ENCODE measurements around the gene OR8G5.

Gene OR8G5, protein sequence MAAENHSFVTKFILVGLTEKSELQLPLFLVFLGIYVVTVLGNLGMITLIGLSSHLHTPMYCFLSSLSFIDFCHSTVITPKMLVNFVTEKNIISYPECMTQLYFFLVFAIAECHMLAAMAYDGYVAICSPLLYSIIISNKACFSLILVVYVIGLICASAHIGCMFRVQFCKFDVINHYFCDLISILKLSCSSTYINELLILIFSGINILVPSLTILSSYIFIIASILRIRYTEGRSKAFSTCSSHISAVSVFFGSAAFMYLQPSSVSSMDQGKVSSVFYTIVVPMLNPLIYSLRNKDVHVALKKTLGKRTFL

DNA sequence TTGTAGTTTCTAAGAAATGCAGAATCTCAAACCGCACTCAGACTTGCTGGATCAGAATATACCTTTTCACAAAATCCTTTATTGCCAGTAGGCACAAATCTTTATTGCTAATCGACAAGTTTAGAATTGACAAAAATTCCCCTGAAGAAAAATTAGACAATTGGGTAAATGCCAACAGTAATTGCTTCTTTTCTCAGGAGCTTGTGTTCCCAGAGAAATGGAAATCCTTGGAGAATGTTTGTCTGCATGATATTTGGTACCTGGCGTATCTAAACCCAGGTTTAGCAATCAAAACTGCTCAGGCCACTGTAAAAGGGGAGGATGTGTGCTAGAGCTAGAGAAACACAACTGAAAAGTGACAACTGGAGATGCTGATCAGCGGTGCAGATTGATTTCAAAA lies at the start of gene OR8G5:
TSS of gene OR8G5 (plus strand) at position 301 of the 400 bp plus-strand sequence. CDS start 8,556 bp downstream, outside the sequence.
- TF ChIP-seq, protein P1, sequence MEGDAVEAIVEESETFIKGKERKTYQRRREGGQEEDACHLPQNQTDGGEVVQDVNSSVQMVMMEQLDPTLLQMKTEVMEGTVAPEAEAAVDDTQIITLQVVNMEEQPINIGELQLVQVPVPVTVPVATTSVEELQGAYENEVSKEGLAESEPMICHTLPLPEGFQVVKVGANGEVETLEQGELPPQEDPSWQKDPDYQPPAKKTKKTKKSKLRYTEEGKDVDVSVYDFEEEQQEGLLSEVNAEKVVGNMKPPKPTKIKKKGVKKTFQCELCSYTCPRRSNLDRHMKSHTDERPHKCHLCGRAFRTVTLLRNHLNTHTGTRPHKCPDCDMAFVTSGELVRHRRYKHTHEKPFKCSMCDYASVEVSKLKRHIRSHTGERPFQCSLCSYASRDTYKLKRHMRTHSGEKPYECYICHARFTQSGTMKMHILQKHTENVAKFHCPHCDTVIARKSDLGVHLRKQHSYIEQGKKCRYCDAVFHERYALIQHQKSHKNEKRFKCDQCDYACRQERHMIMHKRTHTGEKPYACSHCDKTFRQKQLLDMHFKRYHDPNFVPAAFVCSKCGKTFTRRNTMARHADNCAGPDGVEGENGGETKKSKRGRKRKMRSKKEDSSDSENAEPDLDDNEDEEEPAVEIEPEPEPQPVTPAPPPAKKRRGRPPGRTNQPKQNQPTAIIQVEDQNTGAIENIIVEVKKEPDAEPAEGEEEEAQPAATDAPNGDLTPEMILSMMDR (conservative IDR thresholded peaks at IDR 0.05): no peak
- TF ChIP-seq ZFX (IDR thresholded peaks at IDR 0.05): no peak
- H3K27ac ChIP-seq: no peak within 1 kb of the TSS

DNA sequence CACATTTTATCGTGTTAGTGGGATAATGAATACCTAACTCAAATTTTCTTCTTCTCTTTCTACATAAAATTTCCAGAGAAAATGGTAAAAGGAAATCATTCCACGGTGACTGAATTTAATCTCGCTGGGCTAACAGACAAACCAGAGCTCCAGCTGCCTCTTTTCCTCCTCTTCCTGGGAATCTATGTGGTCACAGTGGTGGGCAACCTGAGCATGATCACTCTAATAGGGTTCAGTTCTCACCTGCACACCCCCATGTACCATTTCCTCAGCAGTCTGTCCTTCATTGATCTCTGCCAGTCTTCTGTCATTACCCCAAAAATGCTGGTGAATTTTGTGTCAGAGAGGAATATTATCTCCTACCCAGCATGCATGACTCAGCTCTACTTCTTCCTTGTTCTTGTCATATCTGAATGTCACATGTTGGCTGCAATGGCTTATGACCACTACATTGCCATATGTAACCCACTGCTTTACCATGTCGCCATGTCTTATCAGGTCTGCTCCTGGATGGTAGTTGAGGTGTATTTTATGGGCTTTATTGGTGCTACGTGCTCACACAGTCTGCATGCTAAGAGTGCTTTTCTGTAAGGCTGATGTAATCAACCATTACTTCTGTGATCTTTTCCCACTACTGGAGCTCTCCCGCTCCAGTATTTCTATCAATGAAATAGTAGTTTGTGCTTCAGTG lies 48.9 kb upstream of the OR8G5 start:
- no peak for TF ChIP-seq ZFX (IDR thresholded peaks at IDR 0.05)
- TF ChIP-seq, protein P1 (conservative IDR thresholded peaks at IDR 0.05): no peak
- no peak overlapping the region for H3K27ac ChIP-seq

DNA sequence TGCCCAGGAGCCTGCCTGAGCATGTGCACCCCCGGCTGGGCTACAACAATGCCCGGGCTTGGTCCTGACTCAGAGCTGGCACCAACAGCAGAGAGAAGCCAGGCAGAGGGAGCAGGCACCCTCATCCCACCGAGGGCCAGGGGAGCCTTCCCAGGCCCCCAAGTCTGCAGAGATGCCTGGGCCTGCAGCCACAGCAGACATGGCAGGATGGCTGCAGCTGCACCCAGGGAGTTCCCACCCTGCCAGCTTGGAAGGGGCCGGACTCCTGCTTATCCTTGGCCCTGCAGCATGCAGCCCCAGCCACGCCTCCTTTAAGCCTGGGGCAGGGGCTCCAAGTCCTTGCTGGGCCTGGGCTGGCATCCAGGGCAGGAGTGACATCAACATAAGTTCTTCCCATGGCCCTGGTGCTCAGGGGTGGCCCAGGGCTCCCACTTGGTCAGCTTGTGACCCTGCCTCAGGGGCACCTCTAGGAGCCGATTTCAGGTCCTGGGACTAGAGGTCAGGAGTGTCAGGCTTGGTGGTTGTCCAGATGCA lies 46.3 kb upstream of the OR8G5 start:
- TF ChIP-seq, protein P1 (conservative IDR thresholded peaks at IDR 0.05): no peak
- TF ChIP-seq ZFX (IDR thresholded peaks at IDR 0.05): no peak
- no peak overlapping the region for H3K27ac ChIP-seq

DNA sequence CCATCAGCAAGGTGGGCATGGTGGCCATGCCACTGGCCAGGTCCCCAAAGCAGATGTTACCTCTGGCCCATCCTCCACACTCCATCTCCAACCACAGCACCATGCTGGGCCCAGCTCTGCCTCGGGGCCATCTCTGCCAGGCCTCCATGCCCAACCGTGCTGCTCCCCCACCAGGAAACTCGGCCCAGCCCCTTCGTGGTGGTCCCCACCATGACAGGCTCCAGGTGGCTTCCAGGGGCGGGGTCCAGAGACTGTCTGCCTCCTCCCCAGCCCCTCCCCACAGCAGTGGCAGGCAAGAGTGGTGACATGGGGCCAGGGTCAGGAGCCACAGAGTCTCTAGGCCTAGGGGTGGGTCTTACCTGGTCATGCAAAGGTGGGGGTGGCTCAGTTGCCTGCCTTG lies 45.8 kb upstream of the OR8G5 start:
- no peak overlapping the region for H3K27ac ChIP-seq
- TF ChIP-seq ZFX (IDR thresholded peaks at IDR 0.05): no peak
- TF ChIP-seq, protein P1 (conservative IDR thresholded peaks at IDR 0.05): no peak

DNA sequence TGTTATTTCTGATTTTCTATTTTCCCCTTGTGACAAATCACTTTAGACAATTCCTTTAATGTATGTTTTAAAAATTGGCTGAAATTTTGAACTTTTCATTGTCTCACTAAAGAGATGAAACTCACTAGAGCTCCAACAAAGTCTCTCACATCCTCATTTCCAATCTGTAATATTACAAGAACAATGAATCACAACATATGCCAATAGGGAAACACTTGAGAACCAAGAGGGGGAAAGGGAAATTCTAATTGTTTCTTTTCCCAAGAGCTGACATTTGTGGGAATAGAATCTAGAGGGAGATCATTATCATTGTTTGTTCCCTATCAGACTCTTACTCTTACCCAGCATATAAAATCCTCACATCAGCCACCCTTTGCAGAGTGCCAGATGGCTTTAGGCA lies 44.9 kb upstream of the OR8G5 start:
- H3K27ac ChIP-seq: no peak overlapping the region
- no peak for TF ChIP-seq ZFX (IDR thresholded peaks at IDR 0.05)
- TF ChIP-seq, protein P1 (conservative IDR thresholded peaks at IDR 0.05): no peak

DNA sequence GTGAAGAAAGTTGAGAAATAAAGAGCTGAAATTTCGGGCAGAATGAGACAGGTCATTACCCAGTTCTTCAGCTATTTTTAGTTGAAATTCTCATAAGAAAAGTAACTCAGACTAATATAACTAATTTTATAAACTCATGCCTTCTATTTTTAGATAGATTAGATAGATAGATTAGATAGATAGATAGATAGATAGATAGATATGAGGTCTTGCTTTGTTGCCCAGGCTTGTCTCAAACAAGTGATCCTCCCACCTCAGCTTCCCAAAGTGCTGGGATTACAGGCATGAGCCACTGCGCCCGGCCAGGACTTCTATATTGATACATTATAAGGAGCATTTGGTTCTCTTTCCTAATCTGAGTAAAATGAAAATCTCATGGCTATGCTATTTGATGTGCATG lies 42.1 kb upstream of the OR8G5 start:
- H3K27ac ChIP-seq: no peak overlapping the region
- TF ChIP-seq, protein P1 (conservative IDR thresholded peaks at IDR 0.05): no peak
- TF ChIP-seq ZFX (IDR thresholded peaks at IDR 0.05): no peak

DNA sequence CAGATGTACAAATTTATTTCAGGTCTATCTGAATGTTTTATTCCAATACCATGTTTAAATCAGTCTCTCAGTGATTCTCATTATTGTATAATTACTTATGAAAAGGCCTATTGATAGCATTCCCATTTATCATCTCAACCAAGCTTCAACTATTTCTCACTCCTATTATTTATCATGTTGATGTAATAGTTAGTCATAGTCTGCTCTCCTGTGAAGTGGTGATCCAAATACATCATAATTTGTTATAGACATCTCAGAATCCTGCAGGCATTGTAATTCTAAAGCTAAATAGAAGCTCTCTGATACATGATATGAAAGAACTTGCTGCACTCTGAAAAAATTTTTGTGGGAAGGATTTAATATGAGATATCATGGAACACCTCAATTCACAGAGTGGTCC lies 37.0 kb upstream of the OR8G5 start:
- no peak for TF ChIP-seq ZFX (IDR thresholded peaks at IDR 0.05)
- TF ChIP-seq, protein P1 (conservative IDR thresholded peaks at IDR 0.05): no peak

More for the DNA sequence above, 37.0 kb upstream of the OR8G5 start:
- H3K27ac ChIP-seq: no peak overlapping the region
